Endothelial cell of umbilical vein (primary cell): ENCODE data around the gene NDUFB10. TPM values are rescaled to one million over a fixed set of nuclear protein-coding genes. Genes with fewer than 3 reads are reported as not detected.
"Not testable (repeated sequence)": the region's sequence is repeated elsewhere in the genome, so short reads cannot be mapped to it uniquely, and the experiment has no call there.

ENCODE experiments used
- BruUV-seq: library from RNA; stranded (reverse); fragments of 400-500 nt; replicated peaks from 2 replicates; lab custom pipeline; 2021; lab: Mats Ljungman, UMichigan
- CTCF ChIA-PET: fragments of 300-600, 350-600 bp; sonication (Branson Sonifier 250); formaldehyde crosslinking; loops from one replicate; lab custom pipeline; 2021; ENCODE audit warnings: antibody characterized with exemption, inconsistent platforms; lab: Charles Lee
- POLR2A ChIA-PET: fragments of 300-600, 350-600 bp; sonication (Branson Sonifier 250); formaldehyde crosslinking; loops from one replicate; lab custom pipeline; 2021; ENCODE audit warnings: antibody characterized with exemption, inconsistent platforms; lab: Charles Lee
- DNase-seq: peaks from one replicate; pipeline ENCODE4 v3.0.0-alpha.2; 2011; ENCODE audit warnings: low read depth, low spot score
- FAIRE-seq: peaks from 2 replicates; lab custom pipeline; 2011; peaks lifted over from hg19 to GRCh38; lab: Jason Lieb, UNC
- H2AFZ ChIP-seq: 2 replicates; pipeline ENCODE4 v1.6.0; 2012; ENCODE audit warnings: low read depth, low read length, control low read depth, inconsistent platforms
- H3K27ac ChIP-seq: 2 replicates; pipeline ENCODE4 v1.5.1; 2011; ENCODE audit warnings: low read depth, mild to moderate bottlenecking, control low read depth, low read length, moderate library complexity; ENCODE audit not compliant: insufficient read depth
- H3K27me3 ChIP-seq, 2 experiments: 2 replicates each; pipeline versions ENCODE4 v1.6.0 to v1.6.1; 2011; ENCODE audit warnings: low read length in 2 of 2, mixed read lengths in 1 of 2; ENCODE audit not compliant: control insufficient read depth in 2 of 2, insufficient read depth in 2 of 2
- H3K36me3 ChIP-seq, 2 experiments: 2 replicates in 1 of 2; 3 replicates in 1 of 2; pipeline ENCODE4 v1.5.1; 2011; ENCODE audit warnings: low read length in 2 of 2, mild to moderate bottlenecking in 1 of 2, moderate library complexity in 1 of 2; ENCODE audit not compliant: control insufficient read depth in 2 of 2, insufficient read depth in 2 of 2; ENCODE audit errors: extremely low read depth in 1 of 2
- H3K4me1 ChIP-seq: 3 replicates; pipeline ENCODE4 v1.5.1; 2011; ENCODE audit warnings: mild to moderate bottlenecking, low read length; ENCODE audit not compliant: control insufficient read depth, insufficient read depth; ENCODE audit errors: extremely low read depth
- H3K4me2 ChIP-seq: 2 replicates; pipeline ENCODE4 v1.6.1; 2011; ENCODE audit warnings: low read length, control low read depth, mixed read lengths; ENCODE audit not compliant: insufficient read depth
- H3K4me3 ChIP-seq, 3 experiments: fragments of 200-600 bp in 1 of 3; sonication (generic), shearing (Covaris generic) in 1 of 3; replicated peaks in 1 of 3; 2 replicates each; pipeline ENCODE4 v1.5.1; 2011 to 2016; ENCODE audit warnings: control low read depth in 3 of 3, low read length in 3 of 3, mild to moderate bottlenecking in 2 of 3, inconsistent platforms in 1 of 3, low read depth in 1 of 3, moderate library complexity in 1 of 3; ENCODE audit not compliant: insufficient read depth in 1 of 3
- H3K79me2 ChIP-seq: 2 replicates; pipeline ENCODE4 v1.6.0; 2012; ENCODE audit warnings: low read length, inconsistent platforms; ENCODE audit not compliant: control insufficient read depth, insufficient read depth
- H3K9ac ChIP-seq: replicated peaks from 2 replicates; pipeline ENCODE3; 2011; ENCODE audit warnings: low read length, control low read depth; ENCODE audit not compliant: insufficient read depth; ENCODE audit errors: extremely low read depth
- H3K9me1 ChIP-seq: replicated peaks from 3 replicates; pipeline ENCODE4 v1.6.0; 2011; ENCODE audit warnings: mild to moderate bottlenecking, low read length; ENCODE audit not compliant: control insufficient read depth, insufficient read depth; ENCODE audit errors: extremely low read depth
- H3K9me3 ChIP-seq: replicated peaks from 2 replicates; pipeline ENCODE4 v1.5.1; 2012; ENCODE audit warnings: low read length, inconsistent platforms; ENCODE audit not compliant: control insufficient read depth, insufficient read depth
- H4K20me1 ChIP-seq: replicated peaks from 2 replicates; pipeline ENCODE3; 2011; ENCODE audit warnings: mild to moderate bottlenecking, low read length; ENCODE audit not compliant: control insufficient read depth, insufficient read depth; ENCODE audit errors: extremely low read depth
- dilution Hi-C: fragments of 300-500 bp; cut with MboI; formaldehyde crosslinking; loops from one replicate; pipeline ENCODE4 v1.15.0; 2019; ENCODE audit warnings: low sequenced_read_pairs; ENCODE audit not compliant: extremely low pct_ligation_motif_present
- intact Hi-C: fragments of 100-400 bp; cut with micrococcal nuclease; formaldehyde crosslinking; loops from one replicate; pipeline ENCODE4 v1.10.0; 2022
- polyA plus RNA-seq, 4 experiments: library from polyadenylated mRNA; depleted of rRNA in 3 of 4; stranded (reverse) in 3 of 4; unstranded in 1 of 4; fragments of >200 nt; gene quantifications; 2 replicates each; pipeline versions ENCODE4 v1.2.1 to v1.2.3, GENCODE V29; 2011 to 2012; ENCODE audit warnings: missing spikeins in 1 of 4
- total RNA-seq: library from RNA; stranded (reverse); gene quantifications from 2 replicates; pipeline ENCODE4 v1.2.3, GENCODE V29; 2021

Gene NDUFB10
- total and polyA plus RNA-seq, 2 donors (not counting 3 experiments of a cell fraction or from before 2014, with no cell fraction given), result 124 to 167 TPM

GRCh38 chr16:1957434-1958142, 1.8 kb upstream of the NDUFB10 start:
- H3K27ac ChIP-seq, intact Hi-C loops, H2AFZ ChIP-seq, POLR2A ChIA-PET, dilution Hi-C loops, H3K9ac ChIP-seq, H4K20me1 ChIP-seq, FAIRE-seq, CTCF ChIA-PET, H3K4me1 ChIP-seq, H3K4me3 ChIP-seq, DNase-seq, H3K36me3 ChIP-seq, H3K9me1 ChIP-seq, H3K27me3 ChIP-seq, H3K9me3 ChIP-seq, BruUV-seq, H3K4me2 ChIP-seq: not testable (repeated sequence)
- peaks cover 19% of the 10 kb centered on the region for H3K79me2 ChIP-seq

- H3K4me3 ChIP-seq, BruUV-seq, H3K27ac ChIP-seq, H4K20me1 ChIP-seq, H3K9me3 ChIP-seq, H3K9me1 ChIP-seq, dilution Hi-C loops, H3K27me3 ChIP-seq, H3K9ac ChIP-seq, intact Hi-C loops, H2AFZ ChIP-seq, POLR2A ChIA-PET, FAIRE-seq, H3K4me2 ChIP-seq, CTCF ChIA-PET, DNase-seq: not testable (repeated sequence)
- Histone ChIP-seq H3K79me2 (peaks cover 24% of the 10 kb centered on the region), H3K36me3 (peaks cover 8 to 13% of the 10 kb centered on the region in 2 experiments), H3K4me1 (peaks cover 11% of the 10 kb centered on the region)
Measured at GRCh38 chr16:1958143-1958491, 1.2 kb upstream of the NDUFB10 start.
